Measurements from ENCODE around the gene PLAC8.
A peak's percentile ranks its signal among the peaks of the same experiment; 100 is the strongest.
"Not testable (repeated sequence)": the region's sequence is repeated elsewhere in the genome, so short reads cannot be mapped to it uniquely, and the experiment has no call there.

PLAC8 gene

GRCh38 chr4:83114576-83114975, at the start of gene PLAC8:
TSS of gene PLAC8 (minus strand) at chr4:83114729. CDS start at chr4:83107921, 6,808 bp downstream.
- FAIRE-seq (peak; percentile 96), DNase-seq (ENCODE audit: insufficient read length, low spot score) (no peak)

DNA sequence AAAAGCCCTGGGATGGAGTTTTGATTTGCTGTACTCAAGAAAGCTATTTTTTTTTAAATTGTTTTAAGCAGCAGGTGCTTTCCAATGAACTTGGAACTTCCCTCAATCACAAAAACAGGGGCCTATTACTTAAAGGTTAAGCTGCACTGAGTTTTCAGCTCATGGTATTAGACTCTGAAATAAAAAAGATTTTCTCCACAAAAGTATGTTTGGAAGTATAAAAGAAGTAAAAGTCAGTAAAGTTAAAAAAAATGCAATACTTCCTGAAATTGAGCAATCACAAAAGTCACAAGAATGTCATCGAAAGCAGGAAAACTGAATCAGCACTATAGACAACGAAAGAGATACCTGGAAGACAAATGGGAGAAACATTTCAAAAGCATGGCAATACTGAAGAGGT, 38.9 kb upstream of the PLAC8 start:
- DNase-seq (ENCODE audit: insufficient read length, low spot score) (no peak), FAIRE-seq (no peak)

DNA sequence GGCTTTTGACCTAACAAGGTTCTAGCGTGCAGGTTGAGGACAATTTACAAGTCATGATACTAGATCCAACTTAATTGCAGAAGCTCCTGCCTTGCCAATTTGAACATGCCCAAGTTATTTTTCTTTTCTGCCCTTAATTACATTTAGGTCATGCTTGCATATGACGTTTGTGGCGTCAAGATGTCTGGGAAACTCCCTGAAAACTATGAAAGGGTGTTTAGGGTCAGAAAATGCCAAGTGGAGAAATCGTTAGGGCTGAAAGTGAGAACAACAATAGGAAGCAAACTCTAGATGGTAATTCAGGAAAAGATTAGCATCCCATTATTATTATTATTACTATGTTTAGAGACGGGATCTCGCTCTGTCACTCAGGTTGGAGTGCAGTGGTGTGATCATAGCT, 38.2 kb upstream of the PLAC8 start:
- FAIRE-seq (no peak), DNase-seq (ENCODE audit: insufficient read length, low spot score) (no peak)

- DNase-seq (ENCODE audit: insufficient read length, low spot score): no peak
- FAIRE-seq: no peak
Observed at GRCh38 chr4:83151651-83152050, 37.1 kb upstream of the PLAC8 start.

- DNase-seq (ENCODE audit: insufficient read length, low spot score): no peak
- no peak for FAIRE-seq
Observed at GRCh38 chr4:83150653-83151330, 36.3 kb upstream of the PLAC8 start.

- DNase-seq (ENCODE audit: insufficient read length, low spot score): no peak
- FAIRE-seq: no peak
Observed at GRCh38 chr4:83149865-83150652, 35.5 kb upstream of the PLAC8 start.

GRCh38 chr4:83146841-83147240, 32.3 kb upstream of the PLAC8 start:
- FAIRE-seq: no peak
- DNase-seq (ENCODE audit: insufficient read length, low spot score): no peak

DNA sequence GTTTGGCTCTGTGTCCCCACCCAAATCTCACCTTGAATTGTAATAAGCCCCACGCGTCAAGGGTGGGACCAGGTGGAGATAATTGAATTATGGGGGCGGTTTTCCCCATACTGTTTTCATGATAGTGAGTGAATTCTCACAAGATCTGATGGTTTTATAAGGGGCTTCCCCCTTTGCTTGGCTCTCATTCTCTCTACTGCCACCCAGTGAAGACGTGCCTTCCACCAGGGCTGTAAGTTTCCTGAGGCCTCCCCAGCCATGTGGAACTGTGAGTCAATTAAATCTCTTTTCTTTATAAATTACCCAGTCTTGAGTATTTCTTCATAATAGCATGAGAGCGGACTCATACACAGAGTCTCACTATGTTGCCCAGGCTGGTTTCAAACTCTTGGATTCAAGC, 31.2 kb upstream of the PLAC8 start:
- not testable (repeated sequence) for DNase-seq (ENCODE audit: insufficient read length, low spot score); FAIRE-seq

- DNase-seq (ENCODE audit: insufficient read length, low spot score) (no peak), FAIRE-seq (peak; percentile 44)
Observed at GRCh38 chr4:83139514-83140156, 25.1 kb upstream of the PLAC8 start.

DNA sequence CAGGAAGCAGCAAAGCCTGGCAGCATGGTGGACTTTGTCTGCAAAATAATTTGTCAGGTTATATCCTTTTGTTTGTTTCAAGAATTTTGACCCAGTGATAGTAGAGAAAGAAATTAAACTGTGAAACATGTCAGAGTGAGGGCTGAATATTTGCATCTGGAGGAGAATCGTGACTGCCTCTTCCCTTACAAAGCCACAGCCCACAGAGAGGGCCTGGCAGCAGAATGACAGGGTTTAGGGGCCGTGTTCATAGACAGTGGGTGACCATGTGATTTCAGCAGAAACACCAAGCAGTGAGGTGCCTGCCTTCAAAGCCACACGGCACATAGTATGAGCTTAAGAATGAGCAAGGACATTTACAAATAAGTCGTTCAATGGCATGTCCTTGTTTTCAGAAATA, 24.4 kb upstream of the PLAC8 start:
- peak; percentile 21 for FAIRE-seq
- DNase-seq (ENCODE audit: insufficient read length, low spot score): no peak

GRCh38 chr4:83132065-83132464, 17.5 kb upstream of the PLAC8 start:
- no peak for FAIRE-seq
- no peak for DNase-seq (ENCODE audit: insufficient read length, low spot score)

- FAIRE-seq (no peak), DNase-seq (ENCODE audit: insufficient read length, low spot score) (no peak)
Observed at GRCh38 chr4:83129264-83129663, 14.7 kb upstream of the PLAC8 start.

GRCh38 chr4:83128240-83128929, 13.9 kb upstream of the PLAC8 start:
- no peak for FAIRE-seq

GRCh38 chr4:83125738-83126141, 11.2 kb upstream of the PLAC8 start:
- FAIRE-seq: no peak
- DNase-seq (ENCODE audit: insufficient read length, low spot score): no peak

More at GRCh38 chr4:83128240-83128929, 13.9 kb upstream of the PLAC8 start:
- no peak for DNase-seq (ENCODE audit: insufficient read length, low spot score)

DNA sequence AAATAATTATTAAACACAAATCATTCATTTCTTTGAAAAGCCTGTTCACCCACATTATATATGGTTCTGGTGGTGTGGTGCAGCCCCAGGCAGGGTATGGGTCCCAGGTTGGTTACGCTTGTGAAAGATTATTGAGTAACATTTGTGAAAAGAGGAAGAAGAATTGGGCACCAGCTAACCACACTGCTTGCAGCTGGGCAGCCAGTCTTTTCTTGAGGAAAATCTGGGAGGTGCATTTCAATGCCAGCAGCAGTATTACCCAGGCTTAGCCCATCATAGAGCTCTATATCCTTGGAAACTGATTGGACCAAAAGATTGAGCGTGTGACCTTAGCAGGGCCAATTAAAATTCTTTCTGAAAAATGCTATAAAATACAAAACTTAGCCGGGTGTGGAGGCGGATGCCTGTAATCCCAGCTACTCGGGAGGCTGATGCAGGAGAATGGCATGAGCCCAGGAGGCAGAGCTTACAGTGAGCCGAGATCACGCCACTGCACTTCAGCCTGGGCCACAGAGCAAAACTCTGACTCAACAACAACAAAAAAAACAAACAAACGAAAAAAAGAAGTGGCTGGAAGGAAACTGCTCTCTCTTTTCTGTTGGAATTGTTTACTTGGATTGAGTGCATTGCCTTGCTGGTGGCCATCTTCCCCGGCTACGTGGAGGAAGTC, 9.7 kb upstream of the PLAC8 start:
- FAIRE-seq: peak; percentile 64
- no peak for DNase-seq (ENCODE audit: insufficient read length, low spot score)

DNA sequence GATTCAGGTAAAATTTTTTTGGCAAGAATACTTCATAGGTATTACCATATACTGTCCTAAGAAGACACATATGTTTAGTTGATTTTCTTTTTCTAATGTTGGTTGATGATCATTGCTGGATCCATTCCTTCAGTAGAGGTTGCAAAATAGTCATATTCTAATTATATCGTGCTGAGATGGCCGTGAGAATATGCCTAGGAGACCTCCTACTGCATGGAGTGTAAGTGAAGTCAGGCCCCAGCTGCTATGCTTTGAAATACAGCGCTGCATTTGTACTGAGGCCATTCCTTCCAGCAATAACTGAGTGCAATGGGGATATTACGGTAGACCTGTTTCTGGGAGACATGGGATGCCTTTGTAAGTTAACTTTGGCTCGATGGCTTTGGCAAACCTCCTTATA, 6.7 kb upstream of the PLAC8 start:
- FAIRE-seq (no peak), DNase-seq (ENCODE audit: insufficient read length, low spot score) (no peak)

DNA sequence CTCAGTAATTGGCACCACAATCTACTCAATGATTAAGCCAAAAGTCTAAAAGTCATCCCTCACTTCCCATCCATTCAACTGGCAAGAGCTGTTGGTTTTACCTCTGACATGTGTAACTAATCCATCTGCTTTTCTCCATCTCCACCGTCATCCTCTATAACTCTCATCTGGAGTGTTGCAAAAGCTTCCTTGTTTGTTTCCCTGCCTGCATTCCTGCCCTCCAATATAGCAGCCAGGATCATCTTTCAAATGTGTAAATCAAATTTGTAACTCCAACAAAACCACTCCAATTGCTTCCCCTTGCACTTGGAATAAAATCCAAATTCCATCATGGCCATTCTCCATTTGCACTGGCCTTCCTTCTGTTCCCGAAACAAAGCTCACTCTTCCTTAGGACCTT, 4.3 kb upstream of the PLAC8 start:
- FAIRE-seq (no peak), DNase-seq (ENCODE audit: insufficient read length, low spot score) (no peak)

DNA sequence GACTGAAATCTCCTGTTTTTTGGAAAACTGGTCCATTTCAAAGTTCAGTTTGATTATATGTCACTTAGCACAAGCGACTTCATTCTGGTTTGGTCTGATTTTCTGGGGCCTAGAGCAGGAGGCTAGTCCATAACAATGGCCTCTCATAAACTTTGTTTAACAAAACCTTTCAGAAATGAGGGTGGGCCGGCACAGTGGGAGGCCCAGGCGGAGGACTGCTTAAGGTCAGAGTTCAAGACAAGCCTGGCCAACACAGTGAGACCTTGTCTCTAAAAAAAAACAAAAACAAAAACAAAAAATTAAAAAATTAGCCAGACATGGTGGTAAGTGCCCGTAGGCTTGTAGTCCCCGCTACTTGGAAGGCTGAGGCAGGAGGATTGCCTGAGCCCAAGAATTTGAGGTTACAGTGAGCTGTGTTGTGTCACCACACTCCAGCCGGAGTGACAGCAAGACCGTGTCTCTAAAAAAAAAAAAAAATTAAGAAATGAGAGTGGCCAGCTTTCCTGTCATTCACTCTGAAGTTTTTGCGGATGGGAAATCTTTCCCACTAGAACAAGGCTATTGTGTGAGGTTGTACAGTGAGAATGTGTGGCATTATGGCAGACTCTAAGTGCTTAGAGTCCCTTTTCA, 1.2 kb upstream of the PLAC8 start:
- FAIRE-seq: no peak
- DNase-seq (ENCODE audit: insufficient read length, low spot score): no peak

DNA sequence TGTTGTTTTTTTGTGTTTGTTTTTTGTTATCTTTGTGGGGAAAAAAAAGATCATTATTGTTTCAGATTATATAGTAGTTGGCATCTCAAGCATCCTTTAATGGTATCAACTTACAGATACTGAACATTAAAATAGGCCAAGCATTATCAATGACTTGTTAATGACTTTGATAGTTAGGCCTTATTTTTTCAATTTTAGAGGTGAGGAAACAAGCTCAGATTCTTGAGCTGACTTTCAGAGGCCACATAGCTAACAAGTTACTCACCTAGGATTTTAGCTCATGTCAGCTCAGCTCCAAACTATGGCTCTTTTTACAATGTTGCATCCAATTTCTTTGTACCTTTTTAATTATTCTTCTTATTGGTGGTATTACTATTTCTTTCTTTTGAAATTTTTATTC, 471 bp upstream of the PLAC8 start:
- no peak for DNase-seq (ENCODE audit: insufficient read length, low spot score)
- FAIRE-seq: no peak

- no peak for DNase-seq (ENCODE audit: insufficient read length, low spot score)
- no peak for FAIRE-seq
Observed at GRCh38 chr4:83113429-83113786, 1.1 kb downstream of the PLAC8 start.

Data from GM19239 (cell line).